ENCODE results near the gene EPHX1. TPM values are rescaled to one million over a fixed set of nuclear protein-coding genes. Genes with fewer than 3 reads are reported as not detected.

Gene EPHX1
- total and polyA plus RNA-seq, 2 experiments from 2014 or later: 16.6 to 18.2 TPM

DNA sequence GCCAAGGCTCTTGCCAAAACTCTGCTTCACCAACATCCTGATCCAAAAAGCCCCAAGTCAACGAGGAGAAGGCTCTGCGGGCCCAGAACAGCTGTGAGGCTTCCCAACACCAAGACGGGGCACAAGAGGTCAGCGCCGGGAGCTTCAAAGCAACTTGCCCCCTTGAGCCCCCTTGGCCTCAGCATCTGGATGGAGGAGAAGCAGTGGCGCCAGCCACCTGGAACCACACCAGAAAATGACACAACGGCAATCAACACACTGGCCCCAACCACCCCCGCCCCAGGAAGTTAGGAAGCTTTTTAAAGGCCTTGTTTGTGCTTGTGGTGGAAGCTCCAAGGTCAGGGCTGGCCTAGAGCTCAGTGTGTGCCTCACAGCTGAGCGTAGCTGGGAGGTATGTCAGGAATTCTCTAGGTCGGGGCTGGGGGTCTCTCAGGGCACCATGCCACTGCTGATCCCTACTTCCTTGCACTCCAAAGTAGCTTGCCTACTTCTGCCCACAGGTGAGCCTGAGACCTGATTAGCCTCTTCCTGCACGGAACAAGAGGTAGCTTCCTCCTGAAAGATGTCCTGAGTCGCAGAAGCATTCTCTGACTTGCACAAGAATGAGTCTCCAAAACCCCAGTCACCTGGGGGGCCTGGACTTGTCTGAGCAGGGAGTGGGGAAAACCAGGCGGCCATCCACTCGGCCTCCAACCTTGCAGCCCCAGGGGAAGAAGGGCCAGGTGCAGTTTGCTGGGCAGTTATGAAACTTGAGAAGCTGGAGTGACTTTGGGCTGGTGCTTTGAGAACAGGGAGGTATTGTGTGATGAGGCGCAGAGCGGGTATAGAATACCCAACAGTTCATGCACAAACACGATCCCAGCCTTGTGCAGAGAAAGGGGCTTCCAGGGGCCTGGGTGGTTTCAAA lies 42.0 kb upstream of the EPHX1 start:
- H3K27me3 ChIP-seq (replicated peaks; ENCODE audit: insufficient read depth): no peaks in the 10 kb centered on the region
- no peaks in the 10 kb centered on the region; the same call in 1 of the 2 replicates for H3K79me2 ChIP-seq (ENCODE audit: insufficient read depth)
- H3K9me2 ChIP-seq (ENCODE audit: insufficient read depth): no peaks in the 10 kb centered on the region
- peak overlapping the region; percentile 35 for H3K4me3 ChIP-seq
- H3K4me2 ChIP-seq (ENCODE audit: unreplicated experiment): peak overlapping the region; percentile 84
- peak overlapping the region; percentile 7; the same call in 1 of the 2 replicates for H2AFZ ChIP-seq
- peak overlapping the region; percentile 87 for H3K27ac ChIP-seq
- no peaks in the 10 kb centered on the region for H3K36me3 ChIP-seq (ENCODE audit: low read depth)
- peak; percentile 84 for DNase-seq
- 39 to 42% methylated on average over 17 of the region's 17 CpGs for WGBS, 2 experiments (ENCODE audit: low coverage in 1 of 2, low lambda C conversion rate in 2 of 2, missing lambda C conversion rate in 2 of 2)
- in situ Hi-C loops (cut with MboI): no loop called here
- no peaks in the 10 kb centered on the region for H3K9me3 ChIP-seq (ENCODE audit: low read depth)
- peak overlapping the region; percentile 72 for H3K9ac ChIP-seq
- no peaks in the 10 kb centered on the region for H4K20me1 ChIP-seq (ENCODE audit: insufficient read depth)
- H3K4me1 ChIP-seq (ENCODE audit: insufficient read depth): peaks cover 51% of the 10 kb centered on the region
- H3F3A ChIP-seq (ENCODE audit: insufficient read depth): peaks cover 37% of the 10 kb centered on the region
- TF ChIP-seq EZH2 (IDR thresholded peaks at IDR 0.05; ENCODE audit: insufficient read depth, poor library complexity, severe bottlenecking) (no peak), EZH2phosphoT487 (IDR thresholded peaks at IDR 0.05; ENCODE audit: insufficient read depth, low read depth) (no peak)

DNA sequence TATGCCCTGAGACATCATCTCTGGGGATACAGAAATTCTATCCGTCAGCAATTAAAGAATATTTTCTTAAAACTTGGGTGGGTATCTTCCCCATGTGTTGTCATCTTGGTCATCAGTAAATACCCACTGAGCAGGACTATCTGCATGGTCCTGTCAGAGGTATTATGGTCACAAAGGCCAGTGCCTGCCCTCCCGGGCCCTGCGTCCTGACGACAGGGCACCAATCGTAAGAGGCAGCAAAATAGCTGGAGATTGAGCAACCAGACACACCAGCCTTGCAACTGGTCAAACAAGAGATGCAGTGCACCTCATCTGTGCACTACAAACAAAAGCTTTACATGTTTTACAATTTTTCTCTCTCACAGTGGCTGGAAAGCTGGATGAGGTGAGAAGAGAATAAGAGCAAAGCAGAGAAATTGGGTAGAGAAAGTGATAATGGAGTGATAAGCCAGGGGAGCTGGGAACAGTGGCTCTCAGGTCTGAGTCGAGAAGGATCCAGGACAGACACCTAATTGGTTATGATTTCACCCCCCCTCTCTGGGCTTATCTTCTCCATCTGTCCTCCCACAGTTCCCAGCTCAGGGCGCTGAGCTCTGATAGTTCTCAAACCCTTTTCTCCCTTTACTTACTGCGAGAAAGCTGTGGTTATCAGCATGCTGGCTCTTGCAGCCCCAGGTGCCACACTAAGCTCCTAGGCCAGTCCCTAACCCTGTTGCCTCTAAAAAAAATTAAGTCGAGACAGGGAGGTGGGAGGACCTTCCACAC lies 41.1 kb upstream of the EPHX1 start:
- Histone ChIP-seq H3K9me3 (ENCODE audit: low read depth) (no peaks in the 10 kb centered on the region), H3K4me3 (no peak overlapping the region), H3K79me2 (ENCODE audit: insufficient read depth) (no peaks in the 10 kb centered on the region; the same call in 1 of the 2 replicates), H3K4me1 (ENCODE audit: insufficient read depth) (peaks cover 42% of the 10 kb centered on the region), H3K36me3 (ENCODE audit: low read depth) (no peaks in the 10 kb centered on the region), H3K27me3 (replicated peaks; ENCODE audit: insufficient read depth) (no peaks in the 10 kb centered on the region), H3K27ac (no peak overlapping the region), H3K4me2 (ENCODE audit: unreplicated experiment) (no peak overlapping the region), H2AFZ (no peak overlapping the region), H3K9ac (no peak overlapping the region), H4K20me1 (ENCODE audit: insufficient read depth) (no peaks in the 10 kb centered on the region), H3F3A (ENCODE audit: insufficient read depth) (peaks cover 29% of the 10 kb centered on the region), H3K9me2 (ENCODE audit: insufficient read depth) (no peaks in the 10 kb centered on the region)
- in situ Hi-C loops (cut with MboI): no loop called here
- no peak for DNase-seq
- WGBS, 2 experiments (ENCODE audit: low coverage in 1 of 2, low lambda C conversion rate in 2 of 2, missing lambda C conversion rate in 2 of 2): 97 to 98% methylated on average over 9 of the region's 9 CpGs
- no peak for TF ChIP-seq EZH2 (IDR thresholded peaks at IDR 0.05; ENCODE audit: insufficient read depth, poor library complexity, severe bottlenecking)
- TF ChIP-seq EZH2phosphoT487 (IDR thresholded peaks at IDR 0.05; ENCODE audit: insufficient read depth, low read depth): no peak

DNA sequence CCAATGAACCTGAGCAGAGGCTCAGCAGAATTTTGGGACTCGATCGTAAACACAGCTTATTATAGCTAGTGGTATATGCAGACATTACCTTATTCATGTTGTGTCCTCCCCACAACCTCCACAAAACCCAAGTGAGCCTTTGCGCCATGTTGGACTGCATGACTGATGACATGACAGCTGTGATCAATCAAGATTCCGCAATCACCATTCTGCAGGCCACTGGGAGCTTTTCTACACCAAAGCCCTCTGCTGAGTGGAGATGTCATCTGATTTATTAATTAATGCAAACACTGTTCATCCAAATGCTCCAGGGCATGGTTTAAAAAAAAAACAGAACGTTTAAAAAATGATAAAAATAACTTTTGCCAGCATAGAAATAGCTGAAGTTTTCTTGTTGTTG lies 40.2 kb upstream of the EPHX1 start:
- WGBS, 2 experiments (ENCODE audit: low coverage in 1 of 2, low lambda C conversion rate in 2 of 2, missing lambda C conversion rate in 2 of 2): 87 to 94% methylated on average over 5 of the region's 5 CpGs
- no peak overlapping the region for H3K4me2 ChIP-seq (ENCODE audit: unreplicated experiment)
- H3K9me2 ChIP-seq (ENCODE audit: insufficient read depth): no peaks in the 10 kb centered on the region
- H2AFZ ChIP-seq: no peak overlapping the region
- DNase-seq: no peak
- no peaks in the 10 kb centered on the region for H3K27me3 ChIP-seq (replicated peaks; ENCODE audit: insufficient read depth)
- H3K4me1 ChIP-seq (ENCODE audit: insufficient read depth): peaks cover 42% of the 10 kb centered on the region
- in situ Hi-C loops (cut with MboI): loop anchor here (10.0 kb wide), 2 partner anchors 225 to 295 kb away; no protein-coding TSS in a partner anchor
- H3K79me2 ChIP-seq (ENCODE audit: insufficient read depth): no peaks in the 10 kb centered on the region; the same call in 1 of the 2 replicates
- no peaks in the 10 kb centered on the region for H4K20me1 ChIP-seq (ENCODE audit: insufficient read depth)
- H3K27ac ChIP-seq: no peak overlapping the region
- H3F3A ChIP-seq (ENCODE audit: insufficient read depth): peaks cover 21% of the 10 kb centered on the region
- no peaks in the 10 kb centered on the region for H3K36me3 ChIP-seq (ENCODE audit: low read depth)
- no peak for TF ChIP-seq EZH2phosphoT487 (IDR thresholded peaks at IDR 0.05; ENCODE audit: insufficient read depth, low read depth)
- no peak for TF ChIP-seq EZH2 (IDR thresholded peaks at IDR 0.05; ENCODE audit: insufficient read depth, poor library complexity, severe bottlenecking)
- H3K9ac ChIP-seq: no peak overlapping the region
- H3K4me3 ChIP-seq: no peak overlapping the region
- no peaks in the 10 kb centered on the region for H3K9me3 ChIP-seq (ENCODE audit: low read depth)

DNA sequence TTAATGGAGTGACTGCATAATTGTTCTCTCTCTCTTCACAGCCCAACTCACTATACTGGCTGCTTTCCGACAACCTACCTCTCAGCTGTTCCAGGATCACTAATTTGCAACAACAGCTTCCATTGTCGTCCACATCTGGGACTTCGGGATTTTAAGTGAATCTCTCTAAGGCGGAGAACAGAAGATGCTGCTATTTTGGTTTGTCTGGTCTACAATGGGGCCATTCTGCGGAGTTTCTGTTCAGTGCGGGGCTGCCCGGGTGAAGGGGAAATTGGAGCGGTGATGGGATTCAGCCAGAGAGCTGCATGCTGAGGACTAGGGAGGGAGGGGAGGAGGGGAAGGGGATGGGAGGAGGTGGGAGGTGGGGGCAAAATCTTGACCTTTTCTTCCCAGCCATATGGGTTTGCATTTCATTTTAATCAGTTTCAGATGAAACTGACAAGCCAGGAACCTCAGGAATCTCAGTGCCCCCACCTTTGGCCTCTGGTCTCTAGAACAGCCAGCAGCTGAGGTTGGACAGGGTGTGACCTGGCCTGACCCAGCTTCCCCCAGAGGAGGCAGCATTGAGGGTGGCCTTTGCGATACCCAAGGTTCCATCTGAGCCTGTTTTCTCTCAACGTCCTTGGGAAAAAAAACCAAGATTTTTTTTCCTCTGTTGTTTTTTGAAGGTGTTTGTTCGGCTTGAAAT lies 39.2 kb upstream of the EPHX1 start:
- TF ChIP-seq EZH2phosphoT487 (IDR thresholded peaks at IDR 0.05; ENCODE audit: insufficient read depth, low read depth): no peak
- TF ChIP-seq EZH2 (IDR thresholded peaks at IDR 0.05; ENCODE audit: insufficient read depth, poor library complexity, severe bottlenecking): no peak
- H3K9me2 ChIP-seq (ENCODE audit: insufficient read depth): no peaks in the 10 kb centered on the region
- WGBS, 2 experiments (ENCODE audit: low coverage in 1 of 2, low lambda C conversion rate in 2 of 2, missing lambda C conversion rate in 2 of 2): 88 to 89% methylated on average over 11 of the region's 11 CpGs
- H3K36me3 ChIP-seq (ENCODE audit: low read depth): no peaks in the 10 kb centered on the region
- no peak overlapping the region for H3K4me3 ChIP-seq
- H3K27ac ChIP-seq: no peak overlapping the region
- peaks cover 42% of the 10 kb centered on the region for H3K4me1 ChIP-seq (ENCODE audit: insufficient read depth)
- in situ Hi-C loops (cut with MboI): loop anchor here (10.0 kb wide), 2 partner anchors 226 to 296 kb away; no protein-coding TSS in a partner anchor
- no peaks in the 10 kb centered on the region for H3K9me3 ChIP-seq (ENCODE audit: low read depth)
- no peak for DNase-seq
- H3K9ac ChIP-seq: no peak overlapping the region
- no peaks in the 10 kb centered on the region for H3K27me3 ChIP-seq (replicated peaks; ENCODE audit: insufficient read depth)
- H3K4me2 ChIP-seq (ENCODE audit: unreplicated experiment): no peak overlapping the region
- H4K20me1 ChIP-seq (ENCODE audit: insufficient read depth): no peaks in the 10 kb centered on the region
- peaks cover 21% of the 10 kb centered on the region for H3F3A ChIP-seq (ENCODE audit: insufficient read depth)
- no peak overlapping the region for H2AFZ ChIP-seq
- H3K79me2 ChIP-seq (ENCODE audit: insufficient read depth): no peaks in the 10 kb centered on the region; the same call in 1 of the 2 replicates
